Mesodermal cell (in vitro differentiated cells): ENCODE data around the gene PTPN1.
"Not testable (repeated sequence)": the region's sequence is repeated elsewhere in the genome, so short reads cannot be mapped to it uniquely, and the experiment has no call there.

Experiments used
- H3K27ac ChIP-seq: 2 replicates; pipeline ENCODE4 v1.7.0; 2013; ENCODE audit warnings: mild to moderate bottlenecking, low read depth, low read length, moderate library complexity; ENCODE audit not compliant: severe bottlenecking
- H3K36me3 ChIP-seq: 2 replicates; pipeline ENCODE4 v1.7.1; 2013; ENCODE audit warnings: mild to moderate bottlenecking, low read length, moderate library complexity; ENCODE audit not compliant: control insufficient read depth, insufficient read depth
- H3K4me1 ChIP-seq: one replicate; pipeline ENCODE4 v1.7.1; 2013; ENCODE audit warnings: mild to moderate bottlenecking, low read length; ENCODE audit not compliant: insufficient read depth, control insufficient read depth, poor library complexity, severe bottlenecking
- H3K4me3 ChIP-seq: 2 replicates; pipeline ENCODE4 v1.7.0; 2013; ENCODE audit warnings: low read length, control low read depth, mild to moderate bottlenecking; ENCODE audit not compliant: insufficient read depth, poor library complexity, severe bottlenecking; ENCODE audit errors: extremely low read depth
- H3K9me3 ChIP-seq: 2 replicates; pipeline ENCODE4 v1.7.1; 2013; ENCODE audit warnings: mild to moderate bottlenecking, low read length, moderate library complexity; ENCODE audit not compliant: control insufficient read depth
- WGBS, 2 experiments: methylation state at CpG; one replicate each; pipeline ENCODE4 v1.1.5; 2013; ENCODE audit warnings: missing lambda C conversion rate in 2 of 2; ENCODE audit not compliant: insufficient coverage in 2 of 2; 5-methylcytosine and 5-hydroxymethylcytosine counted together

PTPN1 gene

DNA sequence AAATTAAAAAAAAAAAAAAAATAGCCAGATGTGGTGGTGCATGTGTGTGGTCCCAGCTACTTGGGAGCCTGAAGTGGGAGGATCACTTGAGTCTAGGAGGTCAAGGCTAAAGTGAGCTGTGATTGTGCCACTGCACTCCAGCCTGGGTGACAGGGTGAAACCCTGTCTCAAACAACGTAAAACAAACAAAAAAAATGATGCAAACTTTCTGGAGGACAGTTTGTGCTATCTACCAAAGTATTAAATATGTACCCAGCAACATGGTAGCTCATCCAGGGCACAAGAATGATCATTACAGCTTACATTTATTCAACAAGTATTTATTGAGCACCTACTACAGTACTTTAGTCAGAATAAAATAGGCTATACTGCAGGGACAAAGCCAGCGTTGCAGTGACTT is 40.4 kb upstream of the PTPN1 start:
- 100% methylated on average over 1 of the region's 2 CpGs; no CpG with 5 or more reads in 1 of the 2 experiments for WGBS, 2 experiments
- Histone ChIP-seq H3K4me3 (no peak overlapping the region), H3K9me3 (no peaks in the 10 kb centered on the region), H3K4me1 (no peaks in the 10 kb centered on the region), H3K27ac (no peak overlapping the region), H3K36me3 (no peaks in the 10 kb centered on the region)

DNA sequence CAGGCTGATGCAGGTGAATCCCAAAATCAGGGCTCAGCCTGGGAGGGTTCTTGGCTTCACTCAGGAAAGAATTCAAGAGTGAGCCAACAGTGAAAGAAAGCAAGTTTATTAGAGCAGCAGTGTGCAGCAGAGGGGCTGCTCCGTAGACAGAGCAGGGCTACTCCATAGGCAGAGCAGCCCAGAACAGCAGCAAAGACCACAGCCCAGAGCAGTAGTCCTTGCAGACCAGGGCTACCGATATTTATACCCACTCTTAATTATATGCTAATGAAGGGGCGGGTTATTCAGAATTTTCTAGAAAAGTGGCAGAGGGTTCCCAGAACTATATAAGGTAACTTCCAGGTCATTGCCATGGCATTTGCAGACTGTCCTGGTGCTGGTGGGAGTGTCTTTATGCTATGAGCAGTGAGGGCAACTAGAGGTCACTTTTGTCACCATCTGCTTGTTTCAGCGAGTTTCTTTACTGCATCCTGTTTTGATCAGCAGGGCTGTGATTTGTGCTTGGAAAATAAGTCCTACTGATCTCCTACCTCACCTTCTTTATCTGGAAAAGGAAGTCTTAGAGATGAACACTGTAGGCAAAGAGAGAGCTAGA is 39.8 kb upstream of the PTPN1 start:
- Histone ChIP-seq H3K4me3 (no peak overlapping the region), H3K4me1 (no peaks in the 10 kb centered on the region), H3K9me3 (no peaks in the 10 kb centered on the region), H3K27ac (no peak overlapping the region), H3K36me3 (no peaks in the 10 kb centered on the region)
- 60 to 92% methylated on average over 1 to 2 of the region's 4 CpGs for WGBS, 2 experiments

DNA sequence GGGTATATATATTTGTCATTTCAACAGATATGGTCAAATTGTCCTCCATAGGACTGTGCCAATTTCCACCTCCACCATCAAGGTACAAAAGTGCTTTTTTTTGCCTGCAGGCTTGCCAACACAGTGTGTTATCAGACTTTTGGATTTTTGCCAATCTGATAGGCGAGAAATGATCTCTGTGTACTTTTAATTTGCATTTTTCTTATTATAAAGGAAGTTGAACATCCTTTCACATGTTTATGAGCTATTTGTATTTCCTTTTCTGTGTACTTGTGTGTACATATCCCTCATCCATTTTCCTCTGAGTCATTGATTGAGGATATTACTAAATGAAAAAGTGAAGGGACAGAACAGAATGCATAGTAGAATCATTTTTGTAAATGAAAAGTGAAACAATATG is 39.0 kb upstream of the PTPN1 start:
- Histone ChIP-seq H3K9me3 (no peaks in the 10 kb centered on the region), H3K4me1 (no peaks in the 10 kb centered on the region), H3K27ac (no peak overlapping the region), H3K36me3 (no peaks in the 10 kb centered on the region), H3K4me3 (no peak overlapping the region)
- no CpG with 5 or more reads among the region's 1 CpG for WGBS, 2 experiments

DNA sequence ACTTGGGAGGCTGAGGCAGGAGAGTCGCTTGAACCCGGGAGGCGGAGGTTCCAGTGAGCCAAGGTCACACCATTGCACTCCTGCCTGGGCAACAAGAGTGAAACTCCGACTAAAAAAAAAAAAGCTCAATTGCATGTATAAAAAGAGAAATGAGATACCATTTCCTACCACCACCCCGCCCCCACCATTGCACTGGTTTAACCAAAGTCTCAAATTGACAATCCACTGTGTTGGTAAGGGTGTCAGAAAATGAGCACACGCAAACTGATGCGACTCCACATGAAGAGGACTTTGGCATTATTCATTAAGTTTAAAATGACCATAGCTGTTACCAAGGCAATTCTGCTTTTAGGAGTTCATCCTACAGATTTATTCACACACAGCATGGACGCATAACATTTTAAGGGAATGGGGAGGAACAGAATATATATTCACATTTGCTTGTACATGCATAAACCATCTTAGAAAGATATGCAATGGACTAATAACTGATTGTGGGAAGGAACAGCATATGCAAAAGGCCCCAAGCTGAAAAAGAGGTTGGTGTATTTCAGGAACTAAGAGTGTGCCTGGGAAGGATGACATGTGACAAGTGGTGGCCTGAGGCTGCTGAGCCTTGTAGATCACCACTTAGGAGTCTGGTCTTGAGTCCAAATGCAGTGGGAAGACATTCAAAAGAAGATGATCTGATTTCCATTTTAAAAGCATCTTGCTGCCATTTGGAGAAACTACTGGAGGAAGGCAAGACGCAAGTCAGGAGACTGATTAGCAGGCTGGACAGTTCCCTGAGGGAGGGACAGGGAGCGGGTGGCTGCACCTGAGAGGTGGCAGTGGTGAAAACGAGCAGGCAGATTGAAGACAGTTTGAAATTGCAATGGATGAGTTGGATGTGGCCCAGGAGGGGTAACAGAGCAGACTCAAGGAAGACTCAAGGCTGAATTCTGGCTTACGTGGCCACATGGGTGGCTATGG is 37.2 kb upstream of the PTPN1 start:
- WGBS, 2 experiments: 84 to 89% methylated on average over 6 to 9 of the region's 12 CpGs
- Histone ChIP-seq H3K9me3 (no peaks in the 10 kb centered on the region), H3K4me3 (no peak overlapping the region), H3K27ac (no peak overlapping the region), H3K36me3 (no peaks in the 10 kb centered on the region), H3K4me1 (no peaks in the 10 kb centered on the region)

DNA sequence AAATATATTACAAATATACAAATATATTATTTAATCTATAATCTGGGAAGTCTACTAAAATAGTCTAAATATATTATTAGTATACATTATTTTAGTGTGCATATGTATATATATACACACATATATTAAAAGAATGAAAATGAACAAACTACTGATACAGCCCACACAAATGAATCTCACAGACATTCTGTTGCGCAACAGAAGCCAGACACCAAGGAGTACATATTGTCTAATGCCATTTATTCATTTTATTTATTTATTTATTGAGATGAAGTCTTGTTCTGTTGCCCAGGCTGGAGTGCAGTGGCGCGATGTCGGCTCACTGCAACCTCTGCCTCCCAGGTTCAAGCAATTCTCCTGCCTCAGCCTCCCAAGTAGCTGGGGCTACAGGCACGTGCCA is 35.8 kb upstream of the PTPN1 start:
- H3K27ac ChIP-seq, H3K9me3 ChIP-seq, H3K4me1 ChIP-seq, H3K36me3 ChIP-seq, H3K4me3 ChIP-seq: not testable (repeated sequence)
- WGBS, 2 experiments: no CpG with 5 or more reads among the region's 5 CpGs

DNA sequence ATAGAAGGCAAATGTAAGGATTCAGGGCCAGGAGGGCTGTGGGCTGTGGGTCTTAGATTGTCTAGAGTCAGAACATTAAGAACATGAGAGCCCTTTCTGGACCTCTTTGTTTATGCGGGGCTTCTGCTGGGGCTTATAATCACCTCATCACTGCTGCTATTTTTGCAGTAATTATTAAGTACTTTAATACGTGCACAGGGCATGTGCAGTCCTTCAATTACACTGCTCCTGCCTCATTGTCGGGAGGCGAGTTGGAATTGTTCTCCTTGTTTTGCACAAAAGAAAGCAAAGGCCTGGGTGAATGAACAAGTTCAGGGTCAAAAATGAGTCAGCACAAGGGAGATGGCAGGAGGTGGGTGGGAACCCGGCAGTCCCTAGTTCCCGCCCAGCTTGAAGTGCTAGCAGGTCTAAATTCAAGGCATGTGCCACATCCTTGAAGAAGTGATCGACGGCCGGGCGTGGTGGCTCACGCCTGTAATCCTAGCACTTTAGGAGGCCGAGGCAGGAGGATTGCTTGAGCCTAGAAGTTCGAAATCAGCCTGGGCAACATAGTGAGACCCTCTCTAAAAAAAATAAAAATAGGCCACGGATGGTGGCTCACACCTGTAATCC is 34.4 kb upstream of the PTPN1 start:
- H3K9me3 ChIP-seq: no peaks in the 10 kb centered on the region
- WGBS, 2 experiments: 86 to 90% methylated on average over 12 to 13 of the region's 14 CpGs
- no peaks in the 10 kb centered on the region for H3K4me1 ChIP-seq
- no peaks in the 10 kb centered on the region for H3K36me3 ChIP-seq
- no peak overlapping the region for H3K4me3 ChIP-seq
- no peak overlapping the region for H3K27ac ChIP-seq

DNA sequence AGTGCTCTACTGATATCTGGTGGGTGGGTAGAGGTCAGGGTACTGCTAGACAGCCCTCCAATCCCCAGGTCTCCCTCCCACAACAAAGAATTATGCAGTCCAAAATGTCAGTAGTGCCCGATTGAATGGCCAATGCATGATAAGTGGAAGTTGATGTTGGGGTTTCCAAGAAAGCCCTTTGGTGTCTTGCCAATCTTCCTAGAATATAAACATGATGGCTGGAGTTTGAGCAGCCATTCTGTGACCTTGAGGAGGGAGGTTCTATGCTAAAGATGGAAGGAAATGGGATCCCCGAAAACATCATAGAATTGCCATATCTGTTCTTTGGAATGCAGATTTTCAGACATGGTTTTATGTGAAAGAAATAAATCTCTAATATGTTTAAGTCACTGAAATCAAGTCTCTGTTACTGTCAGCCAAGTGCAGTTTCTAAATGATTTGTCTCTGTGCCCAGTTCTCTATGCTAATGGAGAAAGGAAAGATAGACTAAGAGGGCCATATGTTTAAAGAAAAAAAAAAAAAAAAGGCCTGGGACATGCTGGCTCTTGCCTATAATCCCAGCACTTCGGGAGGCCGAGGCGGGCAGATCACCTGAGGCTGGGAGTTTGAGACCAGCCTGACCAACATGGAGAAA is 32.8 kb upstream of the PTPN1 start:
- Histone ChIP-seq H3K4me1 (no peaks in the 10 kb centered on the region), H3K36me3 (no peaks in the 10 kb centered on the region)
- 90 to 100% methylated on average over 1 to 4 of the region's 5 CpGs for WGBS, 2 experiments

DNA sequence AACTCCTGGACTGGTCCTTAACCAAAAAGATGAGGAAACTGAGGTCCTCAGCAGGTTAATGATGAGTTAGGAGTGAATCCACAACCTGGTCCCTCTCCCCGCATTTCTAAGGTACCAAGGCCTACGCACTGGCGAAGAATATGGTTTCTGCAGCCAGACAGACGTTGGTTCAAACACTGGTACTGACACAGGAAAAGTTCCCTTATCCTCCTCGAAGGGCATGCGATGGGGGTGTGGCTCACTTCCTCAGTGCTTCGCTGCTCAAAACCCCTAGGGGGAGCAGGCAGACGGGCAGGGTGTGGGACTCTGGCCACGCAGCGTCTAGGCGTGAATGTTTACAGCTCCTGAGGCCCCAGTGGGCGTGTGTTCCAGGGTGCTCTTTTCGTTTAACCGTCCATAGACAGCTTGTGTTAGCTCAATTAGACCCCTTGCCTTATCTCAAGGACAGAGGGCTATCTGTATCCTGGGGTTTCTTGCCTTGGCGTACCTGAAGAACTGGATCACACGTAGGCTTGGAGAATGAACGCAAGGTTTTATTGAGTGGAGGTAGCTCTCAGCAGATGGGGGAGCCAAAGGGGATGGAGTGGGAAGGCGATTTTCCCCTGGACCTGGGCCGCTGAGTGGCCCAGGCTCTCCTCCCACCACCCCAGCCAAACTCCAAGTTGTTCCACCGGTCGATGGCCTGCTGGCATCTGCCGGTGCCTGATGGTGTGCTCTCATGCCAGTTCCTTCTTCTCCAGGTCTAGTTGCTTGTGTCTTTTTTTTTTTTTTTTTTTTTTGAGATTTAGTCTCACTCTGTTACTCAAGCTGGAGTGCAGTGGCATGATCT is 31.8 kb upstream of the PTPN1 start:
- 45% methylated on average over 17 to 18 of the region's 22 CpGs for WGBS, 2 experiments
- Histone ChIP-seq H3K4me1 (no peaks in the 10 kb centered on the region), H3K36me3 (no peaks in the 10 kb centered on the region), H3K27ac (no peak overlapping the region), H3K4me3 (no peak overlapping the region), H3K9me3 (no peaks in the 10 kb centered on the region)

More for the DNA sequence above, 32.8 kb upstream of the PTPN1 start:
- Histone ChIP-seq H3K9me3 (no peaks in the 10 kb centered on the region), H3K27ac (no peak overlapping the region), H3K4me3 (no peak overlapping the region)

DNA sequence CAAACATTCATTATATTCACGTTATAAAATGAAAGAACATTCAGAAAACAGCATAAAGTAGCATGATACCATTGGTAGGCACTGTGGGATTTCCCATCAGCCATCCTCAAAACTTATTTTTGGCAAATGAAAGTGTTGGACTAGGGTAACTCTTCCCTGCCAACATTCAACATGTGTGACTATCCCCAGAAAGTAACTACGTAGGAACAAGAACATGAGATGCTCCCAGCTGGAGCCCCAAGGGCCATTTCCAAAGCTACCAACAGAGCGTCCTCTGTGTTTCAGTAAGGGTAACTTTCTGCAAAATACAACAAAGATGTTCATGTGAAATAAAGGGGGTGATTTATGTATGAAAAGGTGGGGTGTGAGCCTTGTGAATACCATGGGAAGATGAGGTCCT is 28.4 kb upstream of the PTPN1 start:
- H3K9me3 ChIP-seq: no peaks in the 10 kb centered on the region
- H3K4me3 ChIP-seq: no peak overlapping the region
- no peak overlapping the region for H3K27ac ChIP-seq
- no peaks in the 10 kb centered on the region for H3K36me3 ChIP-seq
- no peaks in the 10 kb centered on the region for H3K4me1 ChIP-seq
- 100% methylated on average over 1 to 2 of the region's 3 CpGs for WGBS, 2 experiments

DNA sequence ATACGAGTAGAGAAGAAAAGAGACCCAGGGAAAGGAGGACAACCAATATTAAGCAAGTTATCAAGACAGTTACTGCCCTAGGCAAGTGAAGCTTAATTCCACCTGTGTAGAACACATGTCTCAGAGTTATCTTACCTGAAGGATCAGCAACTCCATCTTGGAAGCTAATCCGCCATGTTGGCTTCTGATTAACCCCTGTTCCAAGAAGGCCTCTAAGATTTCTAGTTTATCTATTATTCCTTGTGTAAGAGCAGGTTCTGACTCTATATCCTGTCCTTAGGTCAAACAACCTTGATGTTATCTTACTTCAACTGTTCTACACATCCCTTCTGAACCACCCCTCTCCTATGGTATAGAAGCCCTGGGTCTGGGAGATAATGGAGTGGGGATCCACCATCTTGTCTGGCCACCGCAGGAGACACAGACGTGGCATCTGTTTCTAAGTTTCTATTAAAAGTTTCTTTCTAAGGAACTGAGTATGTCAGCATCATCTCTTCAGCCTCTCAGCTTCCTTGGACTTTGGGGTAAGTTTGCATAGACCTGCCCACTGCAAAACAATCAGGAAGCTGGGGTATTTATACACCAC is 27.7 kb upstream of the PTPN1 start:
- 92 to 100% methylated on average over 1 to 2 of the region's 4 CpGs for WGBS, 2 experiments
- Histone ChIP-seq H3K36me3 (no peaks in the 10 kb centered on the region), H3K4me1 (no peaks in the 10 kb centered on the region), H3K27ac (no peak overlapping the region), H3K9me3 (no peaks in the 10 kb centered on the region), H3K4me3 (no peak overlapping the region)
